ENCODE results near the gene CARMIL3.

DNA sequence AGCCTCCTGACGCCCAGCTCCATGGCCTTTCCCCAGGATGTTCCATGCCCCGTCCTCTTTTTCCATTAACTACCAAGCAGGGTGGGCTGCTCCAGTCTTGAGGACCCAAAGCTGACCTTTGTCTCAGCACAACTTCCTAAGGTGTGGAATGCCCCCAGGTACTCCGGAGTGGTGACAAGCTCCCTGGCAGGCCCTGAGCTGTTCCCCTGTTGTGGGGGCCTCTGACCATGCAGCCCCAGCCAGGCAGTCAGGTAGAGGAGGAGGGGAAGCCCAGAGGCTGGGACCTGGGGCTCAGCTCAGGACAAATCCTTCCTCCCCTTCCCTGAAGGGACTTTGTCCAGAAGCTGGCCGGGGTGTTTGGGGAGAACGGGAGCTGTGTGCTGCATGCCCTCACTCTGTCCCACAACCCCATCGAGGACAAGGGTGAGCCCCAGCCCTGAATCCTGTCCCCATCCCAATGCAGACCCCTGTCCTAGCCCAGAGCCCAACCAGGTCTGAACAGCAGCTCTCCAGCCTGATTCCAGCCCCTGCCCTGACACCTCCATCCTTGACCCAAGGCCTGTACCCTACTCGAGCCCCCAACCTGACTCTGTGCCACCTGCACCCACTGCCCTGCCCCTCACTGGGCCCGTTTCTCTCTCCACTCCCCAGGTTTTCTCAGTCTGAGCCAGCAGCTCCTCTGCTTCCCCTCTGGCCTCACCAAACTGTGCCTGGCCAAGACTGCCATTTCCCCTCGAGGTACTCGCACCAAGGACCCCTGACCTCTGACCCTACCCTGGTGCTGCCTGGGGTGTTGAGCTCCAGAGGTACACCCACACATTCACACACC lies 4.4 kb downstream of the CARMIL3 start:
- TF ChIP-seq, protein P1, sequence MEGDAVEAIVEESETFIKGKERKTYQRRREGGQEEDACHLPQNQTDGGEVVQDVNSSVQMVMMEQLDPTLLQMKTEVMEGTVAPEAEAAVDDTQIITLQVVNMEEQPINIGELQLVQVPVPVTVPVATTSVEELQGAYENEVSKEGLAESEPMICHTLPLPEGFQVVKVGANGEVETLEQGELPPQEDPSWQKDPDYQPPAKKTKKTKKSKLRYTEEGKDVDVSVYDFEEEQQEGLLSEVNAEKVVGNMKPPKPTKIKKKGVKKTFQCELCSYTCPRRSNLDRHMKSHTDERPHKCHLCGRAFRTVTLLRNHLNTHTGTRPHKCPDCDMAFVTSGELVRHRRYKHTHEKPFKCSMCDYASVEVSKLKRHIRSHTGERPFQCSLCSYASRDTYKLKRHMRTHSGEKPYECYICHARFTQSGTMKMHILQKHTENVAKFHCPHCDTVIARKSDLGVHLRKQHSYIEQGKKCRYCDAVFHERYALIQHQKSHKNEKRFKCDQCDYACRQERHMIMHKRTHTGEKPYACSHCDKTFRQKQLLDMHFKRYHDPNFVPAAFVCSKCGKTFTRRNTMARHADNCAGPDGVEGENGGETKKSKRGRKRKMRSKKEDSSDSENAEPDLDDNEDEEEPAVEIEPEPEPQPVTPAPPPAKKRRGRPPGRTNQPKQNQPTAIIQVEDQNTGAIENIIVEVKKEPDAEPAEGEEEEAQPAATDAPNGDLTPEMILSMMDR (IDR thresholded peaks at IDR 0.05): no peak
- TF ChIP-seq POLR2A (IDR thresholded peaks at IDR 0.05) (no peak), POLR2AphosphoS5 (IDR thresholded peaks at IDR 0.05) (no peak)
